Esophagus squamous epithelium (tissue), 5 donors: ENCODE results near the gene PRAME. TPM values are rescaled to one million over a fixed set of nuclear protein-coding genes. Genes with fewer than 3 reads are reported as not detected.

Experiments
- DNase-seq: peaks from one replicate; lab custom pipeline; 2025; lab: John Stamatoyannopoulos, UW
- H3K27ac ChIP-seq, 4 donors: fragments of 200-600 bp; sonication (generic); one replicate each; pipeline ENCODE4 v1.5.1; 2016 to 2019; ENCODE audit warnings: mild to moderate bottlenecking in 1 of 4
- H3K27me3 ChIP-seq, 4 donors: fragments of 200-600 bp; sonication (generic); 1 replicate in 3 of 4; 2 replicates in 1 of 4; pipeline versions ENCODE4 v1.5.1 to v1.6.0; 2017 to 2021; ENCODE audit warnings: antibody characterized with exemption in 1 of 4
- H3K36me3 ChIP-seq, 3 donors: fragments of 200-600 bp; sonication (generic); one replicate each; pipeline ENCODE4 v1.5.1; 2016 to 2019
- H3K4me1 ChIP-seq, 3 donors: fragments of 200-600 bp; sonication (generic); one replicate each; pipeline ENCODE4 v1.5.1; 2017 to 2019
- H3K4me3 ChIP-seq, 4 donors: fragments of 200-600 bp; sonication (generic); 1 replicate in 3 of 4; 2 replicates in 1 of 4; pipeline ENCODE4 v1.5.1; 2016 to 2019; ENCODE audit warnings: mild to moderate bottlenecking in 2 of 4, moderate library complexity in 1 of 4
- H3K9me3 ChIP-seq, 3 donors: fragments of 200-600 bp; sonication (generic); one replicate each; pipeline ENCODE4 v1.5.1; 2016 to 2019
- CTCF ChIP-seq, 6 experiments: fragments of 450-650 bp in 4 of 6; fragments of 200-600 bp in 2 of 6; sonication (generic) in 2 of 6; IDR thresholded peaks; one replicate each; pipeline ENCODE4 v1.5.1; 2016 to 2019; ENCODE audit warnings: antibody characterized with exemption in 6 of 6, mild to moderate bottlenecking in 4 of 6, moderate library complexity in 4 of 6
- POLR2A ChIP-seq, 4 donors: fragments of 450-650 bp; IDR thresholded peaks; one replicate each; pipeline ENCODE4 v1.6.1; 2017; ENCODE audit warnings: antibody characterized with exemption in 4 of 4, mild to moderate bottlenecking in 4 of 4, moderate library complexity in 3 of 4
- WGBS, 2 donors: methylation state at CpG; one replicate each; pipeline ENCODE4 v1.1.5; 2018; 5-methylcytosine and 5-hydroxymethylcytosine counted together
- intact Hi-C: fragments of 100-400 bp; cut with DNase I; formaldehyde crosslinking; loops from one replicate; pipeline ENCODE4 v1.15.0; 2022
- total RNA-seq, 4 donors: library from RNA; depleted of rRNA; stranded (reverse); fragments of >200 nt; gene quantifications; one replicate each; pipeline ENCODE4 v1.1.0, GENCODE V29; 2016
- donor health status: DM: yes; HTN: yes; CAD: no.

The PRAME gene
- total RNA-seq, 4 donors from 2014 or later: not detected

GRCh38 chr22:22574361-22574760 is 15.3 kb upstream of the PRAME start:
- intact Hi-C loops: no loop called here
- Histone ChIP-seq H3K9me3 (no peaks in the 10 kb centered on the region), H3K4me1 (no peaks in the 10 kb centered on the region), H3K27ac (no peak overlapping the region), H3K36me3 (no peaks in the 10 kb centered on the region), H3K27me3 (peaks cover 0 to 52% (median 0%) of the 10 kb centered on the region in 4 donors), H3K4me3 (no peak overlapping the region)
- TF ChIP-seq POLR2A (IDR thresholded peaks at IDR 0.05) (no peak), CTCF (IDR thresholded peaks at IDR 0.05) (no peak)
- no peak for DNase-seq

GRCh38 chr22:22573047-22573889 is 14.2 kb upstream of the PRAME start:
- WGBS, 2 donors: 43 to 48% methylated on average over 3 to 7 of the region's 8 CpGs
- H3K9me3 ChIP-seq: no peaks in the 10 kb centered on the region
- TF ChIP-seq CTCF (IDR thresholded peaks at IDR 0.05) (no peak), POLR2A (IDR thresholded peaks at IDR 0.05) (no peak)

GRCh38 chr22:22571862-22572261 is 12.8 kb upstream of the PRAME start:
- H3K27ac ChIP-seq: no peak overlapping the region
- no peaks in the 10 kb centered on the region for H3K36me3 ChIP-seq
- WGBS, 2 donors: 65 to 92% methylated on average over 2 of the region's 2 CpGs
- intact Hi-C loops: no loop called here
- no peak for DNase-seq
- H3K9me3 ChIP-seq: no peaks in the 10 kb centered on the region
- H3K4me1 ChIP-seq: no peaks in the 10 kb centered on the region
- peaks cover 0 to 51% (median 0%) of the 10 kb centered on the region in 4 donors for H3K27me3 ChIP-seq
- H3K4me3 ChIP-seq: no peak overlapping the region
- TF ChIP-seq POLR2A (IDR thresholded peaks at IDR 0.05) (no peak), CTCF (IDR thresholded peaks at IDR 0.05) (no peak)

More at GRCh38 chr22:22573047-22573889, 14.2 kb upstream of the PRAME start:
- Histone ChIP-seq H3K27me3 (peaks cover 0 to 61% (median 0%) of the 10 kb centered on the region in 4 donors), H3K4me3 (no peak overlapping the region), H3K36me3 (no peaks in the 10 kb centered on the region), H3K4me1 (no peaks in the 10 kb centered on the region), H3K27ac (no peak overlapping the region)
- intact Hi-C loops: no loop called here
- DNase-seq: no peak

- intact Hi-C loops: no loop called here
- peaks cover 0 to 50% (median 0%) of the 10 kb centered on the region in 4 donors for H3K27me3 ChIP-seq
- no peak overlapping the region for H3K27ac ChIP-seq
- TF ChIP-seq POLR2A (IDR thresholded peaks at IDR 0.05) (no peak), CTCF (IDR thresholded peaks at IDR 0.05) (no peak)
- no peaks in the 10 kb centered on the region for H3K4me1 ChIP-seq
- H3K4me3 ChIP-seq: no peak overlapping the region
- no peaks in the 10 kb centered on the region for H3K9me3 ChIP-seq
- WGBS, 2 donors: 75 to 83% methylated on average over 6 of the region's 6 CpGs
- no peaks in the 10 kb centered on the region for H3K36me3 ChIP-seq
- no peak for DNase-seq
These were observed 12.4 kb upstream of the PRAME start for GRCh38 chr22:22571429-22571828.

- H3K36me3 ChIP-seq: no peaks in the 10 kb centered on the region
- no peak overlapping the region for H3K27ac ChIP-seq
- H3K4me3 ChIP-seq: no peak overlapping the region
- DNase-seq: no peak
- no peaks in the 10 kb centered on the region for H3K9me3 ChIP-seq
- no peak for TF ChIP-seq CTCF (IDR thresholded peaks at IDR 0.05)
- no peak for TF ChIP-seq POLR2A (IDR thresholded peaks at IDR 0.05)
- intact Hi-C loops: no loop called here
- peaks cover 0 to 42% (median 0%) of the 10 kb centered on the region in 4 donors for H3K27me3 ChIP-seq
- no peaks in the 10 kb centered on the region for H3K4me1 ChIP-seq
- 78 to 82% methylated on average over 4 to 5 of the region's 5 CpGs for WGBS, 2 donors
These were observed 10.2 kb upstream of the PRAME start for GRCh38 chr22:22569218-22569617.
